ENCODE measurements around the gene ZNF385D.

DNA sequence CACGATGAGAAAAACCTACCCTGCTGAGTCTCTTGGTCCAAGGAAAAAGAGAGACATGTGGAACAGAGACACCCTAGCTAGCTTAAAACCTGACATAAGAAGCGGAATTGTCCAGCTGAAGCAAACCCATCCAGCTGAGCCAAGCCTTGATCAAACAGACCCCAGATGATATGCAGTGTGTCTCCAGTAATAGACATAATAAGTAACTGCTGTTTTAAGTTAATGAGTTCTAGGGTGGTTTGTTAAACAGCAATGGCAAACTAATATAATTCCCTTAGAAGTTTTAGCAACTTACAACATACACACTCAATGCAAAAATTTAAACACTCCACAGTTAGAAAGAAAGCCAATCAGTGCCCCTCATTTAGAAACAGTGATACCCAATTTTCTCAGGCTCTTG, 26.8 kb upstream of the ZNF385D start:
- TF ChIP-seq, protein P1, sequence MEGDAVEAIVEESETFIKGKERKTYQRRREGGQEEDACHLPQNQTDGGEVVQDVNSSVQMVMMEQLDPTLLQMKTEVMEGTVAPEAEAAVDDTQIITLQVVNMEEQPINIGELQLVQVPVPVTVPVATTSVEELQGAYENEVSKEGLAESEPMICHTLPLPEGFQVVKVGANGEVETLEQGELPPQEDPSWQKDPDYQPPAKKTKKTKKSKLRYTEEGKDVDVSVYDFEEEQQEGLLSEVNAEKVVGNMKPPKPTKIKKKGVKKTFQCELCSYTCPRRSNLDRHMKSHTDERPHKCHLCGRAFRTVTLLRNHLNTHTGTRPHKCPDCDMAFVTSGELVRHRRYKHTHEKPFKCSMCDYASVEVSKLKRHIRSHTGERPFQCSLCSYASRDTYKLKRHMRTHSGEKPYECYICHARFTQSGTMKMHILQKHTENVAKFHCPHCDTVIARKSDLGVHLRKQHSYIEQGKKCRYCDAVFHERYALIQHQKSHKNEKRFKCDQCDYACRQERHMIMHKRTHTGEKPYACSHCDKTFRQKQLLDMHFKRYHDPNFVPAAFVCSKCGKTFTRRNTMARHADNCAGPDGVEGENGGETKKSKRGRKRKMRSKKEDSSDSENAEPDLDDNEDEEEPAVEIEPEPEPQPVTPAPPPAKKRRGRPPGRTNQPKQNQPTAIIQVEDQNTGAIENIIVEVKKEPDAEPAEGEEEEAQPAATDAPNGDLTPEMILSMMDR (conservative IDR thresholded peaks at IDR 0.05 in 1 of 2, IDR thresholded peaks at IDR 0.05 in 1 of 2; ENCODE audit: extremely low read depth in 1 of 2, insufficient read depth in 1 of 2, low read depth in 1 of 2, low read length in 2 of 2): no peak
- no peak for TF ChIP-seq EZH2 (IDR thresholded peaks at IDR 0.05; ENCODE audit: borderline replicate concordance, low read length)

Data from mammary epithelial cell (primary cell).